Measurements from ENCODE around the gene ABHD2.
"Not testable (repeated sequence)": the region's sequence is repeated elsewhere in the genome, so short reads cannot be mapped to it uniquely, and the experiment has no call there.

The ABHD2 gene

DNA sequence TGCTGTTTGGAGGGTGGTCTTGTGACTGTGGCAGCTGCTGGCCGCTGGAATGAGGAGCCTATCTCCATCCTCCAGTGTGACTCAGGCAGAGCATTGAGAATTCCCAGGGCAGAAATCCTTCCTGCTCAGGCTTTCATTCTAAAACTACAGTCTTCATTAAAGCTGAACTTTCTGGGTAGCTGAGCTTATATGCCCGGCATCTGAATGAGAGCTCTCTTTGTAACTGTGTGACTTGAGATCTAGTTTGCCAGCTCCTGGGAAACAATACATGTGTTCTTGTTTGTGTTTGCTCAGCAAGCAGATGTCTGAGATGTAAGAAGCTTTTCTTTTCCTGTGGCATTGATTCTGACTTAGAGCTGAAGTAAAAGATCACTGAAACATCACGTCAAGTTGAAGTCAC, 110.7 kb downstream of the ABHD2 start:
- no peak for DNase-seq

DNA sequence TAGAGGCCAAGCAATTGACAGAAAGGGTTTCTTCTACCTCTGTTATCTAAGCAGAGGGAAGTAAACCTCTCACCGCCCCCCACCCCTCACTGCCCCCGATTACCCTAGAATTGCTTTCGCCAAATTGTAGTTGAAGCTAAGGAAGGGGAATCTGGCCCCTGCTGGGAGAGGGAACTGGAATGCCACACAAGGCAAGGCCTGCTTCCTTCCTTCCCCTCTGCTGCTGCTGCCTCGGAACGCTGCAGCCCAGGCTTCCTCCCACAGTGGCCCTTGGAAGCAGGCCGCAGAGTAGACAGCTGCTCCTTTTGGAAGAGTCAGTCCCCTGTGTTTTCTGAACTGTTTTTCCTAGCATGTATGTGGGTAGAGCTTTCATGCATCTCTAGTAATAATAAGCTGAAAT, 111.5 kb downstream of the ABHD2 start:
- DNase-seq = no peak

- DNase-seq = no peak
These were observed 111.9 kb downstream of the ABHD2 start for GRCh38 chr15:89200182-89200581.

DNA sequence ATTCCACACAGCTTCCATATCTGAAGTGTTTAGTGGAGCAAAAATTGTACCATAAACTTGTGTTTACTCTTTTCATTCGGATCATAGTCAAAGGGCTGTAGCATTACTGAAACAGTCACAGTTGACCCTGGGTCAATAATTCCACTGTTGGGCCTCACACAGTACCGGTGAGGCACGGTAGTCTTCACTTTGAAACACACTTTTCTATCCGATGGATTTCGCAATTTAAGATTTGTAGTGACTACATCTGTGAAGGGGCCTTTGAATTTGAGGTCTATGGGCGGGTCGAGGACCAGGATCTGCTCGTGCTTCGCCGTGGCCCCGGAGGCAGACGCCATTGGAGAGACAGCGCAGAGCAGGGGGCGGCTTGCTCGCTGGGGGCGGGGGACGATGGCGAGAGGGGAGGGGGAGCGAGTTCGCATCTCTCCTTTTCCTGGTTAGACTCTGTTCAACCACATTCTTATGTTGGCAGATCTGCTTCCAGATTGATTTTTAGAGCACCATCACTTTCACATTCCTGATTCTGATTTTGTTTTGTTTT, 113.3 kb downstream of the ABHD2 start:
- DNase-seq = no peak

GRCh38 chr15:89203705-89204273, 115.5 kb downstream of the ABHD2 start:
- DNase-seq = no peak

GRCh38 chr15:89205991-89206585, 117.8 kb downstream of the ABHD2 start:
- DNase-seq = no peak

DNA sequence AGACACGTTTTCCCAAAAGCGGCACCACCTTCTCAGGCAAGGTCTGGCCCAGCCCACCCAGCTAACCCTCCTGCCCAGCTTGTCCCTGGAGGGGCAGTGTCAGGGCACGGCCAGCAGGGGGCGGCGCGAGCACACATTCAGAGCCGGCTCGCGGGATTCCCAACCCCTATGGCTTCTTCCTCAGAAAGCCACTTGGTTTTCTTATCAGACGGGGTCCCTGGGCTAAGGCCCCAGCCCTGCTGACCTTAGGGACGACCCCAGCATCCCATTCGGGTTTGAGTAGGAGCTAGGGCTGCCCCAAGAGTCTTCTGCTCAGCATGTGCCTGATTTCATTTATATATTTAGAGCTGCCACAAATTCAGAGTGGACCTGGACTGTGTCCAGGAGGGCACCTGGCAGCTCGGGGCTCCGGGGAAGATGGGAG, 118.7 kb downstream of the ABHD2 start:
- peak; percentile 37 for DNase-seq

DNA sequence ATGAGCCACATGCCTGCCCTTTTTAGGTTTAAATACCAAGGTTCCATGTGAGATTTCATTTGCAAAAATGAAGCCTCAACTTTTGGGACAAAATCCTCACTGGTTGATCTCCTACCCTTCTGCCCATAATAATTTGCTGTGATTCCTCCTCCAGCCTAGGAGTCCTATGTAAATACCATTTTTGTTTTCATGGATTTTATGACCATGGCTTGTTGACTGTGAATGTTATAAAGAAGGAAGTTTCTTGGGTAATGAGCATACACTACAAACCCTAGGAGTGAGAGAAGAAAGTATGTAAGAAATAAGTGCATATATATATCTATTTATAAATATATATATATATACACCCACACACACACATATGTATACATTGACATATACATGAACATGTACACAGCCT, 120.0 kb downstream of the ABHD2 start:
- DNase-seq = no peak

- no peak for DNase-seq
These were observed 120.8 kb downstream of the ABHD2 start for GRCh38 chr15:89209057-89209456.

GRCh38 chr15:89211678-89212170, 123.5 kb downstream of the ABHD2 start:
- no peak for DNase-seq

GRCh38 chr15:89215627-89216026, 127.4 kb downstream of the ABHD2 start:
- DNase-seq = no peak

DNA sequence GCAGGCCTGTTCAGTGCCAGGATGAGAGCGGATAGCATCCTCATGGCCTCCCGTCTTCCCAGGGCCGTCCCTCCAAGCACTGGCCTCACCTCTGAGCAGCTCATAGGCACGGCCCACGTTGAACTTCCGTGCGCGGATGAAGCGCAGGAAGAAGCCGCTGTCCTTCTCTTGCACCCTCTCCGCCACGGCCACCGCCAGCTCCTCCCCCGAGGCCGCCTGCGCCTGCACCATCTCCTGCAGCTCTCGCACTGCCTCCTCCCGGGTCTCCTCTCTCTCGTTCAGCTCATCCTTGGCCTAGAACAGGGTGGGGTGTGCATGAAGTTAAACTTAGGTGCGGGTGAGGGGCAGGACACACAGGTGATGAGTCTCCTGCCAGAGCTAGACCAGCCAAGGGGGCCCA, 128.8 kb downstream of the ABHD2 start:
- no peak for DNase-seq

DNA sequence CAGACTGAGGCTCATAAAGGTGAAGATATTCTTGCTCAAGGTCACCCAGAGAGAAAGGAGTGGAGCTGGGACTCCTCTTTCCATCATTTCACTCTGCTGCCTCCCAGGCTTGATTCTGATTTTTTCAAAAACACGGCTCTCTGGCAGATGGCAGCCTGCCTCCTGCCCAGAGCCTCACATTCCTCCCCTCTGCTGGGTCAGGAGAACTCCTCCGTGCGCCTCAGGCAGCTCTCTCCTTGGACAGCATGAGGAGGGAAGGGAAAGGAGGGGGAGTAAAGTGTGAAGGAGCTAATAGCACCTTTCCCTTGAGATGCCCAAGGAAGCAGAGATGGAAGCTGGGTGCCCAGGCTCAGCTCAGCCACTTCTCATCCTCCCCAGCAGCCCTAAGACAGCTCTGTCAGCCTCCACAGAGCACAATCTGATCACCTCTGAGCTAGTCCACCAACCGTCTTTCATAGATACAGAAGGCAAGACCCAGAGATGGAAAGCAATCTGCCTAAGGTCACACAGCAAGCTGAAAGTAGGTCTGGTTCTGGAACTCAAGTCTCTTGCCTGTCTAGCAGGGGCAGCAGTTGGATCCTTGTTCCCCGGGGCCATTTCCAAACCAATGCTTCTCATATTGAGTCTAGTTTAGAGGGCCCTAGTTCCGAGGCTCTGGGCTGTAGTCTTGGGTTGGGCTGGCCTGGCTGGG, 129.6 kb downstream of the ABHD2 start:
- no peak for DNase-seq

DNA sequence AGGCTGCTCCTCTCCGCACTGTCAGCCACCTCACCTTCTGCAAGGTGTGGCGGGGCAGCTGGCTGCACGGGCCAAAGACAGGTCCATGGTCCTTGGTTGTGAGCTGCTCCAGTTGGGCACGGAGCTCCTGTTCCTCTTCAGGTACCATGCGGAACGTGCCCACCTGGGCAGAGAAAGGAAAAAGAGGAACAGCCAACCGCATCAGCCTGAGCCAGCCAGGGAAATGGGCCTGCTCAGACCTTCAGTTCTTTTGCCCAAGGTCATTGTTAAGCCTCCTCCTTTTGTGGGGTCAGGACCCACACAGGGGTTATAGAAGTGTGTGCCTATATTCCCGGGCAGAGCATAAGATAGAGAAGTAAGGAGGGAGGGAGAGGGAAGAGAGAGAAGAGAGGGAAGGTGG, 130.3 kb downstream of the ABHD2 start:
- no peak for DNase-seq

GRCh38 chr15:89221543-89221942, 133.3 kb downstream of the ABHD2 start, which contains the start of gene RLBP1:
TSS of gene RLBP1 (minus strand) at chr15:89221579. CDS start at chr15:89218975, 2,604 bp downstream.
- DNase-seq = no peak

DNA sequence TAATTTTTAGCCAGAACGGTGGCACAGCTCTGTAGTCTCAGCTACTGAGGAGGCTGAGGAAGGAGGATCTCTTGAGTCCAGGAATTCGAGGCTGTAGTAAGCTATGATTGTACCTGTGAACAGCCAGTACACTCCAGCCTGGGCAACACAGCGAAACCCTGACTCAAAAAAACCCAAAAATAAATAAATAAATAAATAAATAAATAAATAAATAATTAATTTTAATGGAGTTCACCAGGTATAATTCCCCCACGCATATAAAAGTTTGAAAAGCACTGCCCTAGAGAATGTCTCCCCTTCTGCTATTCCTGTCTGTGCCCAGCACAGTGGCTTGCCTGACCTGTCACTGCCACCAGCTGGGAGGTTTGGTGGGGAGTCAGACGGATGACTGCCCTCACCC, 137.3 kb downstream of the ABHD2 start:
- DNase-seq = no peak

DNA sequence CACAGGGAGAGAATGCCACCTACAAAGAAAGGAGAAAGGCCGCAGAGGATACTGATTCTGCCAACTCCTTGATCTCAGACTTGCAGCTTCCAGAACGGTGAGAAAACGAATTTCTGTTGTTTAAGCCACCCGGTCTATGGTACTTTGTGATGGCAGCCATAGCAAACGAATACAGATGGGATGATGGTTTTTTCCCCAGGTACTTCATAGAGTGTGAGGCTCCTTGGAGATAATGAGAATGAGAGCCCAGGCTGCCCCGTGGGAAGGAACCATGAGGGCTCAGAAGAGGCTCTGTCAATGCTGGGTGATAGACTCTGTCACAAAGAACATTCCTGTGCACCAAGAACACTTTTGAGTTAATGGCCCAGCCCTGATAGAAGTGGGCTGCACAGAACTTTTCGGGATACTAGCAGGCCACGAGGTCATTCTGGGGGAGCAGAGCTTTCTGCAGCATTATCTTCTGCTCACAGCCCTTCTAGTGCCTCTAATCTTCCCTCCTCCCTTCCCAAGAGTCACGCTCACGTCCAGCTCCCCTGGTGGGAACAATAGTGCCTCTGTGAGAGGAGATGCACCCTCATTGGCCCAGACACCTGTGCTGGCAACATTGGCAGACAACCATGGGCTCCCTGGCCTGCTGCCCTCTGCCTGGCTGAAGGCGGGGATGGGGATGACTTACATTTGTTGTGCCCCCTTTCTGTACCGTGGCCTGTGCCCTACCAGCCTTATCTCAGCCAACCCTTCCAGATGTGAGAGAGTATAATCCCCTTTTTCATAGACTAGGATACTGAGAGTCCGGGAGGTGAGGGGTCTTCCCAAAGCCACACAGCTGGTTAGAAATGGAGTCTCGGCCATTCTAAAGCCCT, 138.3 kb downstream of the ABHD2 start:
- DNase-seq = no peak

DNA sequence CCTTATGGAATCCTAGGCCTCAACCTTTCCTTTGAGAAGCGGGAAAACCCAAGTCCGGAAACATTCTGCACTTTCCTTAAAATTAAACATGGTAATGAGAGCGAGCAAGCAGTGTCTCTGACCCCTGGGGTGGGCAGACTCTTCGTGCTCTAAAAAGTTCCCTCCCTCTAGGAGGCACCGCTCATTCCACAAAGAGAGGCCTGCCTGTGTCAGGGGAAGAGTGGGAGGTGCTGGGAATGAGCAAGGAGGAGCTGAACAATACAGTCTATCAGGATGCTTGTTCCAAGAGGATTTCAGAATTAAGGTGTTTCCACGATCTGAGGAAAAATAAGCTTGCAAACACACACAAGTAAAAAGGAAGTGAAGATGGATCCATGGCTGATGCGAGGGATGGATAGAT, 139.2 kb downstream of the ABHD2 start:
- DNase-seq = no peak

GRCh38 chr15:89230277-89230676, 142.0 kb downstream of the ABHD2 start:
- no peak for DNase-seq

DNA sequence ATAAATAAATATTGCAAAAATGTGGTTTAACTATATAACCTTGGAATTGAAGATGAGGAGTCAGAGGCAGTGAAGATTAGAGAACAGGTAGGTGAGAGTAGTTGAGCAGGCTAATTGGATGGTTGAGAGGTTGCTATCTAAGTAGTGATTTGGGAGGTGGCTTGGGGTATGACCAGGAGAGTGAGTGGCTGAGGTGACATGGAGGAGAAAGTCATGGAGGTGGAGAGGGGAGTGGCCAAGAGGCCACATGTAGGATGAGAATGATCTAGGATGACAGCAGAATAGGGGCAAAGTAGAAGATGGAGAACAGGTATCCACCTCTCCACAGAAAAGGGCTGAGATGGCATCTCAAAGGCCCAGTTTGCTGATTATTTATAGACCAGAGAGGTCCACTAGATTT, 143.6 kb downstream of the ABHD2 start:
- no peak for DNase-seq

DNA sequence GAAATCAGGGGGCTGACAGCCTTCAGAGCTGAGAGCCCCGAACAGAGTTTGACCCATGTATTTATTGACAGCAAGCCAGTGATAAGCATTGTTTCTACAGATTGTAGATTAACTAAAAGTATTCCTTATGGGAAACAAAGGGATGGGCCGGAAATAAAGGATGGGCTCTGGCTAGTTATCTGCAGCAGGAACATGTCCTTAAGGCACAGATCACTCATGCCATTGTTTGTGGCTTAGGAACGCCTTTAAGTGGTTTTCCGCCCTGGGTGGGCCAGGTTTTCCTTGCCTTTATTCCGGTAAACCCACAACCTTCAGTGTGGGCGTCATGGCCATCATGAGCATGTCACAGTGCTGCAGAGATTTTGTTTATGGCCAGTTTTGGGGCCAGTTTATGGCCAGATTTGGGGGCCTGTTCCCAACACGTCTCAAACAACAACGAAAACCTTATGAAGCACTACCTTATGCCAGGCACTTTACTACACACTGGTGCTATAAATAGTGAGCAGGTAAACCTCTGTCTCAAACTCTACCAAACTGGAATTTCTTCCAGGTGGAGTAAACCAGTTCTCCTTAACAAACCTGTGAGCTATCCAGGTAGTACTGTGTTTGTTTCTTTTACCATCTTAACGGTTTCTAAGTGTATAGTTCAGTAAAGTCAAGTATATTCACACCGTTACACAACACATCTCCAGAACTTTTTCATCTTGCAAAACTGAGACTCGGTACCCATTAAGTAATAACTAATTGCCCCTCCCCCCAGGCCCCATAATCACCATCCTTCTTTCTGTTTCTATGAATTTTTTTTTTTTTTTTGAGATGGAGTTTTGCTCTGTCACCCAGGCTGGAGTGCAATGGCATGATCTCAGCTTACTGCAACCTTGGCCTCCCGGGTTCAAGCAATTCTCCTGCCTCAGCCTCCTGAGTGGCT, 151.9 kb downstream of the ABHD2 start:
- not testable (repeated sequence) for DNase-seq

All from NCI-H510A treated with DMSO at 0.1 percent for 48 hours (cell line).